Stimulated activated CD8-positive, alpha-beta memory T cell treated with anti-CD3 and anti-CD28 coated beads, Interleukin-12 subunit alpha, Interleukin-12 subunit beta, amount 100 ng/mL, for 24 hours (primary cell): Measurements from ENCODE around the gene MRPL57.
"Not testable (repeated sequence)": the region's sequence is repeated elsewhere in the genome, so short reads cannot be mapped to it uniquely, and the experiment has no call there.

Source experiments
- DNase-seq: peaks from one replicate; pipeline ENCODE4 v3.0.0-alpha.2; 2020; ENCODE audit errors: extremely low read depth

Gene MRPL57

DNA sequence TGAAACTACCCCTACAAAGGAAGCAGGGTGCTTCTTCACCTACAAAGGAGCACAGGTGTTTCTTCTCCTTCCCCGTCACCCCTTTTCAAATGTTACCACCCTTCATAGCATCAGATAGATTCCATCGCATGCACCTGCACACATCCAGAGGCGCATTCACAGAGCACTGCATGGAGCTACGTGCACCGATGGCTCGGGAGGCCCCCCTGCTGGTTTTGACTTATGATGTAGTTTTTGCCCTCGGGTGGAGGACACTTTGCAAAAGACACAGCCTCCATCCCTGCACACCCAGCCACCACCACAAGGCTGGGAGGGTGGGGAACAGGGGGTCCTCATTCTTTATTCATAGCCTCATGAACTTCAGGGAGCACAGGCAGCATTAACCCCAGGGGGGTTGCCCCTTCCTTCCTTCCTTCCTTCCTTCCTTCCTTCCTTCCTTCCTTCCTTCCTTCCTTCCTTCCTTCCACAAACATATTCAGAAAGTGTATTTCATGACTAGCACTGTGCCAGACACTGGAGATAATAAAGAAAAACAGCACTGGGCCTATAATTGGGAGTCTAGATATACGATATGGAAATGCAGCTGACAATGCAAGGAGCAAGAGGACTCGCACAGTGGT lies 21.3 kb downstream of the MRPL57 start:
- DNase-seq, result not testable (repeated sequence)

DNA sequence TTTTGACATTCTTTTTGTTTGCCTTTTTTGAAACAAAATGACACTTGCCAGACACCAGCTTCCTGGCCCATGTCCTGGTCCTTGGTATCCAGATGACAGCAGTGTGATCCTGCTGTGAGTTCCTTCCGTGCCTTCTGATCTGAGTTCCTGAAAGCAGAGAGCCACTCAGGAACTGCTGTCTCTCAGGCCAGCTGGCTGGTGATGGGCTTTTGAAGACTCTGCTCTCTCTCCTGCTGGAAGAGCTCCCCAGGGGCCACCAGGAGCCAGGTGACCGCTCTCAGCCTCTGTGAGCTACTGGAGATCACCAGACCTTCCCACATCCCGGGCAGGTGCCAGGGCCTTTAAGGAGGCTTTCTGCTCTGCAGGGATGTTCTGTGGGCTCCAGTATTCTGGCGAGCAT lies 21.9 kb downstream of the MRPL57 start:
- not testable (repeated sequence) for DNase-seq

DNA sequence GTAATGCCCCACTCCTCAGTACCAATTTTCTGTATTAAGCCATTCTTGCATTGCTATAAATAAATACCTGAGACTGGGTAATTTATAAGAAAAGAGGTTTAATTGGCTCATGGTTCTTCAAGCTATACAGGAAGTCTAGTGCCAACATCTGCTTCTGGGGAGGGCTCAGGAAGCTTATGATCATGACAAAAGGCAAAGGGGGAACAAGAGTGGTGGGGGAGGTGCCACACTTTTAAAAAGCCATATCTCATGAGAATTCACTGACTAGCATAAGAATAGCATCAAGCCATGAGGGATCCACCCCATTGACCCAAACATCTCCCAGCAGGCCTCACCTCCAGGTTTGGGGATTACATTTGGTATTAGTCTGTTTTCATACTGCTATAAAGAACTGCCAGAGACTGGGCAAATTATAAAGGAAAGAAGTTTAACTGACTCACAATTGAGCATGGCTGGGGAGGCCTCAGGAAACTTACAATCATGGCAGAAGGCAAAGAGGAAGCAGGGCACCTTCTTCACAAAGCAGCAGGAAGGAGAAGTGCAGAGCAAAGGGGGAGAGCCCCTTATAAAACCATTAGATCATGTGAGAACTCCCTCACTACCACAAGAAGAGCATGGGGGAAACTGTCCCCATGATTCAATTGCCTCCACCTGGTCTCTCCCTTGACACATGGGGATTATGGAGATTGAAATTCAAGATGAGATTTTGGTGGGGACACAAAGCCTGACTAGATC lies 25.2 kb downstream of the MRPL57 start:
- not testable (repeated sequence) for DNase-seq

DNA sequence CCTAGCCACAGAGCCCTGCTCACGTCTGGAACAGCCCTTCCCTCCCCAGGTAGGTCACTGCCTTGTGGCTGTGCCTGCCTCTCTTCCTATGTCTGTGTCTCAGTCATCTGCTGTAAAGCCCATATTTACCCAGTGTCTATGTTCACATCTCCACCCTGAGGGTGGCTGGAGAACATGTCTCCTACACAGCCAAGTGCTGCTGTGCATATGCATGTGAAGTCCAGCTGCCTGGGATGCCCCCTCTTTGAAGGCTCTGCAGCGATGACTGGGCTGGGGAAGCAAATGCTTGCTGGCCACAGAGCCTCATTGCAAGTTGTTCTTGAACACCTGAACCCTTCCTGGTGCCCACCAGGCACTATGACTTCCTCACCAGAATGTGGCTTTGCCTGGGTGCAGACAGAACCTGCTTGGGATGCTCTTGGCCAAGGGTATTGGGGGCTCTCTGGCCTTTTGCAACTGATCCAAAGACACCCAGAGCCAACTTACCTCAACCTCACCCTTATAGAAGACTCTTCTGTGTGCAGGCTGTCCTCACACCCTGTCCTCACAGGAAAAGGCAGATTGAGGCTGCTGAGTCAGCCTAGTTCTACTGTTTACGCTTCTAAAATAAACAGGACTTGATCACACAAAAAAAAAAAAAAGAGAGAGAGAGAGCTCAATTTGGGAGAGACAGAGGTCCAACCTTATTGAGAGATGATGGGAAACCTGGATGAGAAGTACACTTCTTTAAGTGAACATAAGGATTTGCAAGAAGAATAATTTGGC lies 26.5 kb downstream of the MRPL57 start:
- DNase-seq, result no peak

DNA sequence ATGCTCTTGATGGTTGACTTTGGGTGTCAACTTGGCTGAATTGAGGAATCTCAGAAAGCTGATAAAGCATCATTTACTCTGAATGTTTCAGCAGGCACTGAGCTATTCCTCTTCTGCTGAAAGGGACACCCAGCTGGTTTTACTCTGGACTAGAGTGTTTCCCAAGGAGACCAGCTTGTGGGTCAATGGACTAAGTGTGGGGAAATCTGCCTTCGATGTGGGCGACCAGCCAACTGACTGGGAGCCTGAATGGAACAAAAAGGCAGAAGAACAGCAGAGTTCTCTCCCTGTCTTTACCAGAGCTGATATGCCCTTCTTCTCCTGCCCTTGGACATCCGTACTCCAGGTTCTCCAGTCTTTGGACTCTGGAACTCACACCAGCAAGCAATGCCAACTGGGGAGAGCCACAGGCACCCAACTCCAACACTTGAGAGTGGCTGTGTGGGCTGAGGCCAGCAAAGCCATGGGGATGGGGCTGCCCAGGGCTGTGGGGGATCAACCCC lies 32.2 kb downstream of the MRPL57 start:
- DNase-seq, result no peak

DNA sequence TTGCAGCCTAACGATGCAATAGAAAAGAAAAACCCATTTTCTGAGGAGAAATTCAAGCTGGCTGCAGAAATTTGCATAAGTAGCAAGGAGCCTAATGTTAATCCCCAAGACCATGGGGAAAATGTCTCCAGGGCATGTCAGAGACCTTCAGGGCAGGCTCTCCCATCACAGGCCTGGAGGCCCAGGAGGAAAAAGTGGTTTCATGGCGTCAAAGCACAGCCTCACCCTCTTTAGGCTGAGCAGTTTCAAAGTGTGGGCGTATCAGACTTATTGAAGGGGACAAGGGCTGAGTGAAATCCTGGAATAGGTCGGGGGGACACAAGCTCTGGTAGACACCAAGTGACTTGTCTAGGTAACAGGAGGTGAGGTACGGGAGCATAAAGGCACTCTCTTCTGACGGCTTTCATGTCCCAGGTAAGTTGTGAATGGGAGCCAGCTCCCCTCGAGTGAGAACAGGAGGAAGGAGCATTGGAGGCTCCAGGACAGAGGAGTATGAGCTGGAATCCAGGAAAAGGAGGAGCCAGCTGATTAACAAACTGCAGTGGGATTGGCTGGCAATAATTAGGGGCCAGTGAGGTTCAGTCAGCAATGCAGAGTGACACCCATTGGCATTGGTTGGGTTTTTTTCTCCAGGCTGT lies 35.8 kb downstream of the MRPL57 start:
- no peak for DNase-seq

DNA sequence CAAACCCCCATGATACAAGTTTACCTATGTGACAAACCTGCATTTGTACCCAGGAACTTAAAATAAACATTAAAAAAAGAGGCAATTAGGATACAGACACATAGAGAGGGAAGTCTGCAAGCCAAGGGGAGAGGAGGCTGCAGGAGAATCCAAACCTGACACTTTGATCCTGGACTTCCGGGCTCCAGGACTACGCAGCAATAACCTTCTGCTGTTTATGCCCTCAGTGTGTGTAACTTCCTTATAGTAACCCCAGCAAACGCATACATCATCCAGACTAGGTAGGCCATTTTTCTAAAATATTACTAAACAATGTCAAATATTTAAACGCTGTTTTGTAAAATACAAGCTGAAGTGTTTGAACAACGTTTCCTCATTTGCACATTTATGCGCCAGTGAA lies 39.0 kb downstream of the MRPL57 start:
- DNase-seq, result not testable (repeated sequence)

DNA sequence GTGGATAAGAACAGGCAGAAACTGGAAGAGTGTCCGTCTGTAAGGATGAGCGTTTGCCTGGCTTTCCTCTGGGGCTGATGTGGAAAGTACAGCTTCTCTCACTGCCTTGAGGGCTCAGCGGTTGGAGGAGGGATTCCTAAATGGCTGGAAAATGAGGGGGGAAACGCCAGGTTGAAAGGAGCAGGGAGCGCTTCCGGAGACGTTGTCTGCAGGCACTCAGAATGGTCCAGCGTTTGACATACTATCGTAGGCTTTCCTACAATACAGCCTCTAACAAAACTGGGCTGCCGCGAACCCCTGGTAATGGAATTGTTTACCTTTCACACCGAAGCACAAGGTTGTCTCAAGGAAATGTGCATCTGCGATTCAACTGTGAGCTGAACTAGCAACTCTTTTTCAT lies 39.9 kb downstream of the MRPL57 start:
- DNase-seq, result no peak

DNA sequence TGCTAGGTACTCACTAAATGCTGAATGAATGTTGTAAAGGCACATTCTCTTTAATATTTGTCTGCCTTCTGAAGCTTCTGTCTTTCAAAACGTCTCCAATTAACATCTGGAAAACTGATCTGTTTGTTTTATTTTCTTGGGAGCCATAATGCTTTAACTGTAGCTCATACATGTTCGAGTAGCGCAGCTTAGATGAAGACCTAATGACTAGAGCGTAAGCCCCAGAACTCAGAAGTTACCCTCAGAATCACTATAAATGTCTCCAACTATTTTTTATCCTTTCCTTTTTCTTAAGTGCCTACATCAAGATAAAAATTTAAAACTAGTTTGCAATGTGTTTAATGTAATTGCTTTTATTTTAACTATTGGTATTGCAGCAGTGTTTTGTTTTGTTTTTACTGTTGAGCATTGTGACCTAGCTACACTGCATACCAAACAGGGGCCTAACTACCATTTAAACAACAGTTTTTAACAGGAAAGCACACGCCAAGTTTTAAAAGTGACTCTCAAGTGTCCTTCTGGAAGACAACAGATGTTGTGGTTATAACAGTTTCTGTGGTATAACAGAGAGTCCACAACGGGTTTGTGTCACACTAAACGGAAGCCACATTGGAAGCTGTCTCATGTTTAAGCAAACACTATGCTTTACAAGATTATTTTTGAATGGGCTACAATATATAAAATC lies 42.0 kb downstream of the MRPL57 start:
- DNase-seq, result no peak

DNA sequence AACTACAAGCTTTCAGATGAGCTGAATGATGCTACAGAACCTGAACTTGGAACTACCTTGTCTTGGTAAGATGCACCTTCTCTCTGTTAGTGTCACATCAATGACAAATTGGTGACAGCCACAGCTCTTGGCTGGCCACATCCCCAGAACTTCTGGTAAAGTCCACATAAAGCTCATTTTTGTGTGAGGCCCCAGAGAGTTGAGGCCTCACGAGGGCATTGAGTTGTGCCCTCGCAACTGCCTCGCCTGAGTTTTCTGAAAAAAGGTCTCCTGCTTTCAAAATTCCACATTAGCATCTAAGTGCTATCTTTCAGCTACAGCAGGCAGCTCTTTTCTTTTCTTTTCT lies 42.6 kb downstream of the MRPL57 start:
- DNase-seq, result no peak

DNA sequence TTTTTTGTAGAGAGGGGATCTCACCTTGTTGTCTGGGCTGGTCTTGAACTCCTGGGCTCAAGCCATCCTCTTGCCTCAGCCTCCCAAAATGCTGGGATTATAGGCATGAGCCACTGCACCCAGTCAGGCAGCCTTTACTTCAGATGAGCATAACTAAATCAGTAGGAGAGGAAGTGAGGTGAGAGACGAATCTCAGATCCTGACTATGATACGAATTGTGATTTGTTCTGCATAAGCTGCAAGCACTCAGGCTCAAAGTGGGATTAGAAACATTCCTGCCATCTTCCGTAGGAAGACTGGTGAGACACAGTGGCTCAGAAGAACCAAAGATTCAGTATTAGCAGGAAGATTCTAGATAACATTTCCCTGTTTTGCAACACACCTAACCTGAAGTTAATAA lies 43.3 kb downstream of the MRPL57 start:
- DNase-seq, result not testable (repeated sequence)

DNA sequence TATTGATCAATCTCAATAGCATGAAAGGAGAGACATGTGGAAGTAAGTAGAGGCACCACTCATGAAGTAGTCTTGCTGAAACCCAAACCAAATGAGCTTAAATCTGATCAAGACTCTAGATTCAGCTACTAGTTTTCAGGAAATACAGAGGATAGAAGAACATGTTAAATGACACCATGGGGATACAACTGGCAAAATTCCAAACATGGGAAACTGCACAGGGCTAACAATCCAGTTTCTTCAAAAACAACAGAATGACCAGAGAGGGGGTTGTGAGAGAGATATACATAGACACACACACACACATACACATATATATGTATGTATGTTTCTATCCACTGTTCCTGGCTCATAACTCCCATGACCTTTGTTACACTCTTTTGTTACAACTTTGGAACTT lies 44.8 kb downstream of the MRPL57 start:
- no peak for DNase-seq

DNA sequence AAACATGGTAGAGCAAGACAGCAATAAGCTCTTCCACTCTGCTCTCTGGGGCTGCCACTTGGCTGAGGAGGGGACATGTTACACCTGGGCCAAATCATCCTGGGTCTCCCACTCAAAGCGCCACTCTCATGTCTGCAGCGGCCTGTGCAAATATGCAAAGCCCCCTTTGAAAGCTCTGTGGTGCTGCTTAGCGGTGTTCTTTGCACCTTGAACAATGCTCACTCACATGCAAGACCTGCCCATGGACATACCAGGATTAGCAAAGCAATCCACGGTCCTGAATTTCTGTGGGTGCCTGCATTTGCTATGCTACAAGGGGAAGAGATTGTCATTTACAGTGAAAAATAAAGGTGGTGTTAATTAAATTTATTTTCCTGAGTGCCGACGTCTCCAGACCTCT lies 48.6 kb downstream of the MRPL57 start:
- no peak for DNase-seq

DNA sequence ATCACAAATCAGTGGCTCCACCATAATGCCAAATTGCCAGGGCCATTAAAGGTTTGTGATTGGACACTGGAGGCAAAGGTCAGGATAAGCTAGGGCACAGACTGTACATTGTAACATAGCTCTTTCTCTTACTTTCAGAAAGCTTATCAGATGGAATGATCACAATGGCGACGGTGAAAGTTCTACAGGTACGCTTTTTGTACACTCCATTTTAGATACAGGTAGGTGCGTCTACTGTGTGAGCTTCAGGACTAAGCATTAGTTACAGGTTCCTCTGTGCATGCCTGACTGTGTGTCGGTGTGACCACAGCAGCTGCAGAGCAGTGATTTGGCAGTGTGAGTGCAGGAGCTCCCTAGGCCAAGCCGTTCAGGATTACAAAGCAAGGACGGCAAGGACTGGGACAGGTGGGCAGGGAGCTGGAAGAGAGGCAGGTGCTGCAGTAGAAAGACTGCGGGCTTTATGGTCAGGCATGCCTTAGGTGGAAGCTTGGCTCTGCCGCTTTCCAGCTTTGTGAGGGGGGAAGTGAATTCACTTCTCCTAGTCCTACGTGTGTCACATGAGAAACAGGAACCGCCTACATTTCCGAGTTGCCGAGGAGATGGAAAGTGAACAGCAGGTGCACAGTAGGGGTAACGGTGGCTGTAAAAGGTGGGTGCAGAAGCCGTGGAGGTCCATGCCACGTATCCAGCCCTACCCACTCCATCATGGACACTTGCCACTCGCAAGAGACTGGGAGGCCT lies 49.6 kb downstream of the MRPL57 start:
- DNase-seq, result no peak

DNA sequence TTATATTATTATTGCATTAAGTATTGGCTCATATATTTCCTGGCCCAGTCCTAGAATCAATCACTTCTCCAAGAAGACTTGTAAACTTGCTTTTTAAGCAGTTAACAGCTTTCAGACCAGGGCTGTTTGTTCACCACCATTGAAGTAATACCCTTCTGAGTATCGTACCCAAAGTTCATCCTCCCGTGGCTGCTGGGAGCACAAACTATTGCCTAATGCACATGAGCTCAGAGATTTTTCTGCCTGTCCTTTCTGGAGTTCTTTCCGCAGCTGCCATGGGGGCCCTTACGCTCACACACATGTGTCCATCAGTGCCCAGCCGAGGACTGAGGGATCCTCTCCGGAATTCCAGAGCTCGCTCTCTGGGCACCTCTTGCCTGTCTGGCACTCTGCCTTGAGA lies 51.5 kb downstream of the MRPL57 start:
- no peak for DNase-seq
